Body of pancreas (tissue), 4 donors: Measurements from ENCODE around the gene FABP7.

Source experiments
- CTCF ChIP-seq, 7 experiments: fragments of 450-650 bp in 4 of 7; fragments of 200-600 bp in 3 of 7; sonication (generic) in 3 of 7; IDR thresholded peaks; one replicate each; pipeline ENCODE4 v1.5.1; 2016 to 2019; ENCODE audit warnings: antibody characterized with exemption in 7 of 7
- POLR2A ChIP-seq, 3 donors: fragments of 450-650 bp; IDR thresholded peaks; one replicate each; pipeline ENCODE4 v1.6.1; 2016; ENCODE audit warnings: antibody characterized with exemption in 3 of 3, mild to moderate bottlenecking in 2 of 3

DNA sequence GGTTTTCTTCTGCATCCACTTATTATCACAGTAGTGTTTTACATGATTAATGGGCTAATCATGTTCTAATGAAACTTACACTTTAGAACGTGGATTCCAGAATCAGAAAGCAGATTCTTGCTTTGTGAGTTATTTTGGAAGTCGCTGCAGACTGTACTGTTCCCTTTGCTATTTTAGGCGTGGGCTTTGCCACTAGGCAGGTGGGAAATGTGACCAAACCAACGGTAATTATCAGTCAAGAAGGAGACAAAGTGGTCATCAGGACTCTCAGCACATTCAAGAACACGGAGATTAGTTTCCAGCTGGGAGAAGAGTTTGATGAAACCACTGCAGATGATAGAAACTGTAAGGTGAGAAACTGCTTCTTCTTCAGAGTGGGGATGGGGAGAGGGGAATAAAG is 598 bp downstream of the FABP7 start:
- no peak for TF ChIP-seq CTCF (IDR thresholded peaks at IDR 0.05)
- TF ChIP-seq POLR2A (IDR thresholded peaks at IDR 0.05) = no peak
